Activated CD4-positive, alpha-beta T cell treated with anti-CD3 and anti-CD28 coated beads for 4 hours (primary cell): Measurements from ENCODE around the gene SHLD2.
"Not testable (repeated sequence)": the region's sequence is repeated elsewhere in the genome, so short reads cannot be mapped to it uniquely, and the experiment has no call there.

Experiments used
- DNase-seq, 2 donors: peaks; one replicate each; pipeline ENCODE4 v3.0.0-alpha.2; 2020

Gene SHLD2

GRCh38 chr10:87084291-87084782 is 10.7 kb upstream of the SHLD2 start:
- not testable (repeated sequence) for DNase-seq

DNA sequence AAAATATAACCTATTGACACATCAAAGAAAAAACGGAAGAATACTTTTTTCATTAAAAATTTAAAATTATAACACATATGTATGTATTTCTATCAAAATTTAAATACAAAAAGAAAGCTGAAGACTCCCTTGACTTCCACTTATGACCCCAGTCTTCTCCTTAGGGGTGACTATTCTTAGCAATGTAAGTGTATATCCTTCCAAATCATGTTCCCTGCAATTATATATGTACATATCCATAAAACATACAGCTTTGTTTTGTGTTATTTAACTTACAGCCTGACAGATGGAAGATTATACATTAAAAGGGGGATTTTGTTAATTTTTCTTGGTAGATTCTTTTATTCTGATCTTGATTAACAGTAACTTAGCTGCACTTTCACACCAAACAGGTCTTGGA is 9.5 kb upstream of the SHLD2 start:
- DNase-seq: no peak

DNA sequence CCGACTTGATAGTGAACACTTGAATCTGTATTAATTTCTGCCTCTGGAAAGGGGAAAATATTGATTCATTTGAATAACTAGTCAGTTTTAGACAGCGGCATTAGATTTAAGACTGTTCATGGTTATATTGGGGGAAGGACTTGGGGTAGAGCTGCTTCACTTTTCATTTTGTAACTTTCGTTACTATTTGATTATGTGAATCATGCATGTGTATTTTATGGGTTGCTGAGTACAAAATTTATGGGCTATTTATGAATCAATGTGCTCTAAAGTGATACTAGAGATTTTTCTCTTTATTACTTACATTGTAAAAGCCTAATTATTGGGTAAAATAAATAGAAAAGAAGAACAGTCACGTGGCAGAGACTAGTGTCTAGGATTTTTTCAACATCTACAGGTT is 5.3 kb upstream of the SHLD2 start:
- DNase-seq: no peak

DNA sequence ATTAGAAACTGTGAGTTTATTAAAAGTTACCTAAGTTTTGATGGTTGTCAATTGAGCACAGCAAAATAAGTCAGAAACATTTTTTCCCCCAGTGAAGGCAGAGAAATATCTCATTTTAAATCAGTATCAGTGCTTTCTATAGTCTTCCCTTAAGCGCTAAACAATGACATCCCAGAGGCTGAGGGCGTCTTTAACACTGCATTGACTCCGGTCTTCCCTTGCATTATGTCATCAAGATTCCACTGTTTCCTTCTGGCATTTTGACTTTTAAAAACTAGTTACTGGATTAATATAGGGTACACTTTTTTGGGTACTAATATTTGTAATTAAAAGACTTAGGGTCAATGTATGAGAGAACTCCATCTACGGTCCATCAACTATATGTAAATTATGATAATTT is 4.2 kb upstream of the SHLD2 start:
- no peak for DNase-seq

GRCh38 chr10:87092376-87092860 is 2.6 kb upstream of the SHLD2 start:
- DNase-seq: no peak

DNA sequence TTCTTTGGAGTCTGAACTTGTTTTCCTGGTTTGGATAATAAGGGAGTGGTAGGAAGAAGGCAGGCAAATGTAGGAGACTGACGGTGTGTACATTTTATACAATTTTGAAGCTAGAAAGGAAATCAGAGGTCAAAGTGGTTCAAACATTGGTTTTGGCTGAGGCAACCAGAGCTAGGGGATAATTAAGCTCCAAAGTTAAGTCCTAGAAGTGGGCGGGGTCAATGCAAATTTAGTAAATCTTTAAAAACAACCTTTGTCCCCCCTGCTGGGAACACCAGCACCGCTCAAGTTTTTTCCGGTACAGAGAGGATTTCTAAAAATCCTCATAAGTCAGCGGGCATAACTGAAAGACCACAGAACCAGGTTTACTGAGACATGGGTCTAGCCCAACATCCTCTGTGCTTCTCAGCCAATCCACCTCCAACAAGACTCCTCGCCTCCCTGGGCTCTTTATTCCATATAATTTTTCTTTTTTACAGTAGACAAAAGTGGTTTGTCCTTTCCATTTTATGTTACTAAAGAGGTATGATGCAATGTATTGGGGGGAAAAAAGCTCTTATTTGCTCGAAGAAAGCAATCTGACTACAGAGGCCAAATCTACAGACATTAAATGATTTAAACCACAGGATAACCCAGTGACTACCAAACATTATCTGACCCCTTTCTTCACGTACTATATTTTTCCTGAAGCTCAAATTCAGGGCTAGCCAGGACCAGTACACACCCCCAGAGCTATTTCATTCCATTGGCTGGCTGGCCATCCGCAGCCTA is 2.0 kb upstream of the SHLD2 start:
- peak; percentile 18 to 24 for DNase-seq

- DNase-seq: peak; percentile 60 to 61
Observed at GRCh38 chr10:87093632-87094372, 1.2 kb upstream of the SHLD2 start.

DNA sequence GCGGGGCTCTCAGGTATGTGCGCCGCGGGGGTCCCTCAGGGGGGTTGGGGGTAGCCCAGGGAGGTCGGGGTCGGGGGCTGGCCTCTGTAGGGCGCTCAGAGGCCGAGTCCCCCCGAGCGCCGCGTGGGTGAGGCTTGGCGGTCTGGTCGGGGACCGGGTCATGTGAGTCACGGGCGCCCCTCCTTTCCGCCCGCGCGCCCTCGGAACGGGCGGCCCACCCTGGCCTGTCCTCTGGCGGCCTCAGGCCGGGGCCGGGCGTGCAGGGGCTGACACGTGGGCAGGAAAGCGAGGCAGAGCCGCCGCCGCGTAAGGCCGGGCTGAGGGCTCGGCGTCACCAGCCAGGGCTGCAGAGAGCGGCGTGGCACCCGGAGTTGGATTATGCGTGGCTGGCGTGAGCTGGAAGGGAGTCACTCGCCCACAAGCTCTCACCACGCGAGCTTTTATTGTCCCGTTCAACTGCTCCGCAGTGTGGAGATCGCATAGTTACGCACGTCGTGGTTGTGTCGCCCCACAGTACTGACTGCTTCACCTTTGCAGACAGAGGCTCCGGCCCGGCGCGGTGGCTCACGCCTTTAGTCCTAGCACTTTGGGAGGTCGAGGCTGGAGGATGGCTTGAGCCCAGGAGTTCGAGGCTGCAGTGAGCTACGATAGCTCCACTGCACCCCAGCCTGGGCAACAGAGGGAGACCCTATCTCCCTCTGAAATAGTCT is 385 bp downstream of the SHLD2 start:
- peak; percentile 69 to 83 for DNase-seq

DNA sequence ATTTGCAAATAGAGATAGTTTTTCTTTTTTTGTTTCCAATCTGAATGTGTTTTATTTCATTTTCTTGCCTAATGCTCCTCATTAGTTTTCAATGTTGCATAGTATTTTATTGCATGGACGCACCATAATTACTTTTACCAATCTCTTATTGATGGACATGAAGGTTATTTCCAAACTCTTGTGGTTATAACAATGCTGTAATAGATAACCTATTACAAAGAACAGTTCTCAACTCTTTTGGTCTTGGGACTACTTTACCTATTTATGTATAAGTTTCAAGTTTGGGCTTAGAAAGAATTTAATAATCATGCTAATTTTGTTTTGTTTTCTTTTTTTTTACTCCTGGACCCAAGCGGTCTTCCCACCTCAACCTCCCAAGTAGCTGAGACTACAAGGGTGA is 7.0 kb downstream of the SHLD2 start:
- DNase-seq: no peak

GRCh38 chr10:87104727-87105126 is 9.7 kb downstream of the SHLD2 start:
- not testable (repeated sequence) for DNase-seq

DNA sequence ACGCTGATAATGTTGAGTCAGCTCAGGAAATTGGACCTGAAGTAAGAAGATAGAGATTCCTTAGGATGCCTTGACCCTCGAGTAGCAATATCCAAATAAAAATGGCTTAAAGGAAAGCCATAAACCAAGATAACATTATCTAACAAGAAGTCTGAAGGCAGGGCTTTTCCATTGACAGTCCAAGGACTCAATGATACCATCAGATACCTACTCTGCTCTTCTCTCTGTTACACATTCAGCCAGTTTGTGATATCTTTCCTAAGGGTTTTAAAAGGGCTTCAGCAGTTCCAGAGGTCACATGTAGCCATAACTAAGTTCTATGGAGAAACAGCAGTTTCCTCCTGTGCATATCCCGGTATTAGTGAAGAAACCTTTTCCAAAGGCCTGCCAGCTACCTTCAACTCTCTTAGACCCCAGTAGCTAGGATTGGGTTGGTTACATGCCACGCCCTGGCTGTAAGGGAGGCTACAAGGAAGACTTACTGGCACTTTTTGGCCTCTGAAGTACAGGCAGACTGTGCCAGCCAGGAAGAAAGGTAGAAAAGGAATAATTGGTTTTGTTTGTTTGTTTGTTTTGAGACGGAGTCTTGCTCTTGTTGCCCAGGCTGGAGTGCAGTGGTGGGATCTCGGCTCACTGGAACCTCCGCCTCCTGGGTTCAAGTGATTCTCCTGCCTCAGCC is 10.6 kb downstream of the SHLD2 start:
- DNase-seq: no peak

DNA sequence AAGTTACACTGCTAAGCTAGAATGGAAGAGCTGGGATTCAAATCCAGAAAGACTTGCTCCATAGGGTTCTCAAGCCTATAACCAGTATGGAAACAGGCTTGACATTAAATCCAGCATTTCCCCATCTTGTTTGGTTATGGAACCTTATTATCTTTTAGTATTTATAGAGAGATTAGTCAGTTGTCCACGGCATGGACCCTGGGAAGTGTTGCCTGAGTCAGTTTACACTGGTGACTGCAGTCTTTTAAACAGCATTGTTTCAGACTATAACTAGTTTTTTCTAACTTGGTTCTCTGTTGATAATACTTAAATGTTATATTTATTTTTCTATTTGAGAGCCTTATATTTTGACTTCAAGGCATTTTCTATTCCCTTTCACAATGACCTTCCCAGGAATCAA is 23.1 kb downstream of the SHLD2 start:
- not testable (repeated sequence) for DNase-seq

DNA sequence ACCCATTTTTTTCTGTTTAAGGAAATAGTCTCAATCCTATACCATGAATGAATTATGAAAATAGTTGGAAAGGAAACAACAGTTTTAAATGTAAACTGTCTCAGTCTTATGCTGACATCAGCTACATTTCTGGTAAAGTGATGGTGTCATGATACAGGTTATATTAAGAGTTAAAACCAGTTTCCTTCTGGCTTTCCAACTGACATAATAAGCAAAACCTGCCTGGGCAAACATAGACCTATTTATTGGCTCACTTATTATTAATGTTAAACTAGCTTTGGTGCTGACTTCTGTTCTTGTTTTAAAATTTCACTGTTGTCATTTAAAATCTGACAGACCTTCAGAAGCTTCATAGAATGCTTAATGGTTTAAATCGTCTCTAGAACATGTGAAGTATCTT is 24.0 kb downstream of the SHLD2 start:
- DNase-seq: not testable (repeated sequence)

DNA sequence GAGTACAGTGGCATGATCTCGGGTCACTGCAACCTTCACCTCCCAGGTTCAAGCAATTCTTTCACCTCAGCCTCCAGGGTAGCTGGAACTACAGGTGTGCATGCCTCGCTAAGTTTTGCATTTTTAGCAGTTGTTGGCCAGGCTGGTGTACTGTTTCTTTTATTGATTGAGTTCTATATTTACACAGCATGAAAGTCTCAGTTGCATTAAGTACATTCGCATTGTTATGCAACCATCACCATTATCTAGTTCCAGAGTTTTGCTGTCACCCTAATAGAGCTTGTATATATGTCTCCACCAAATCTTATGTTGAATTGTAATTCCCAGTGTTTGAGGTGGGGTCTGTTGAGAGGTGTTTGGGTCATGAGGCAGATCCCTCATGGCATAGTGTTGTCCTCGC is 28.3 kb downstream of the SHLD2 start:
- not testable (repeated sequence) for DNase-seq

DNA sequence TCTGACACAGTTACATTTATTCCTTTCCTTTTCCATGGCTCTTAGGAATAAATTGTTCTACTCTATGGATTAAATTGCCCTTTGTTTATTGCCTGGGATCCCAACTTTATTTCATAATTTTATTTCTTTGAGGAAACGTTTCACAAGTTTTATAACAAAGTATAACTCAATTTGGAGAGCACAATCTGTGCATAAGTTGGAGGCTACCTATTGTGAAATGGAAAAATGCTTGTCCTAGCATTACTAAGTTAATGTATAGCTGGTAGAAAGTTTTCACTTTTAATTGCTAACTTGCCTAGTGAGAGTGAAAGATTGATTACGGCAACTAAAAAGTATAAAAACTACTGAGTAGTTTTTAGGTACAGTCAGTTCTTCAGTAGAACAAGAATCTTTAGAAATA is 32.0 kb downstream of the SHLD2 start:
- not testable (repeated sequence) for DNase-seq

DNA sequence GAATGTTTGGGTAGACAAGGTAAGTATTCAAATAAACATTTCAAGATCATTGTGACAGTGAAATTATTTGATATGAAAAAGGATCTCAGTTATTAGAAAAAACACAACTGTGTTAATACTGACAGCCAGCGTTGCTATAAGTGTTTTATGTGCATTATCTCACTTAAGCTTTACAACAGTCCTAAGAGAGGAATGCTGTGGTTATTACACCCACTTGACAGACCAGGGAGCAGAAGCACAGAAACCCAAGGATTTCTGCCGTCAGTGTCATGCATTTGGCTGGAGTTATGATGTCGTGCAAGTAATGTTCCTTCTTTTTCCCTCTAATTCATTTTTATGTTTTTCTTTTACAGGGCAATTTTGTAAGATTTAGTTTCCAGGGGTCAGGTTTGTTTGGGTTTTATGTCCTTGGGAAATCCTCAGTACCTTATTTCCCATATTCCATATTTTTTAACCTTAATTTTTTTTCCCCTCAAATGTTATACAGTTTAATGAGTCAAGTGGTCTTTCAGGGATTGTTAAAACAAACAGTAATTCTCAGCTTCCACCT is 32.7 kb downstream of the SHLD2 start:
- DNase-seq: not testable (repeated sequence)

- DNase-seq: not testable (repeated sequence)
Observed at GRCh38 chr10:87132176-87132575, 37.2 kb downstream of the SHLD2 start.

- not testable (repeated sequence) for DNase-seq
Observed at GRCh38 chr10:87133936-87134335, 38.9 kb downstream of the SHLD2 start.

DNA sequence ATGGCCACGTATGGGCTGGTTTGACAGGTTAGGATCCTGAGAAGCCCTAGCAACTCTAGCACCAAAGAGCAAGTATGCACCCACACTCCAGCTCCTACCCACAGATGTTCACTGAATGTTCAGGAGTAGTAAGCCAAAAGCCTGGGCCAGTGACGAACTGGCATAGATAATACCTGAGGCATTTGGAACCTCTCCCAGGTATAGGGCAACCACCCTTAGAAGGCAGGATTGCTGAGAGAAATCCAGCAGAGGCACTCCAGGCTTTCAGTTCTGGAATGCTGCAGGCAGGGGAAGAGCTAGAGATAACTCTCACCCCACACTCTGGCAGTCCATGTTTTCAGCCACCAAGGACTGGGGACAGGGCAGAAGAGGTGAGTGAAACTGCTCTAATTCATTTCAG is 39.4 kb downstream of the SHLD2 start:
- DNase-seq: not testable (repeated sequence)

- DNase-seq: not testable (repeated sequence)
Observed at GRCh38 chr10:87137478-87137877, 42.5 kb downstream of the SHLD2 start.

DNA sequence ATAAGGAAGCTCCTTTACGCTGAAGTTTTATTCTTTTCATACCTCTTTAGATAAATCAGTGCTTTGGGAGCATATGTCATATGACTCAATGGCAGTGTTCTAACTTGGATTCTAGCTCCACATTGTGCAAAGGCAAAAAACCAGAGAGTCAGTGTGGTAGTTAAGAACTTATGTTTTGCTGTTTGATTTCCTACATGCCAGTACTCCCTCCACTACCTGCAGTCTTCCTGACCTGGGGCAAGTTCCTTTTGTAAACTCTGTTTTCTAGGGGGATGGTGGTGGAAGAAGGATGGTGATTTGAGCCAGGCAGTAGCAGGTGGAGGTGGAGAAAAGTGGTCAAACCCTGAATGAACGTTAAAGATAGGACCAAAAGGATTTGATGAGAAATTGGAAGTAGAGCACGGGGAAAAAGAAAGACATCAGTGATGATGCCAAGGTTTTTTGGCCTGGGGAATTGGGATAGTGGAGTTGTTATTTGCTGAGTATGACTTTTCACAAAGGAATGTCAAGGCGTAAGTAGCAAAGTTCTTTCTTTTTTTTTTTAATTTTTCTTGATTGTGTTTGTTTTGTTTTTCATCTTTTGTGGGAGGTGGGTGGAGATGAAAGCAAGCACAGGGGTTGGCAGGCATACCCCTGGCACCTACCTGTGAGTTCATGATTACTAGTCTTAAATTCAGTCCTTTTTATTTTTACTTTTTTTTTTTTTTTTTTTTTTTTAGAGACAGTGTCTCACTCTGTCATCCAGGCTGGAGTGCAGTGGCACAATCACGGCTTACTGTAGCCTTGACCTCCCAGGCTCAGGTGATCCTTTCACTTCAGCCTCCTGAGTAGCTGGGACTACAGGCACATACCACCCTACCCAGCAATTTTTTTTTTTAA is 47.5 kb downstream of the SHLD2 start:
- DNase-seq: not testable (repeated sequence)
